ENCODE data around the gene RAPGEF3. TPM values are rescaled to one million over a fixed set of nuclear protein-coding genes. Genes with fewer than 3 reads are reported as not detected.

The RAPGEF3 gene
- total and polyA plus RNA-seq, 9 donors = 16.9 to 132 (median 83.5) TPM

DNA sequence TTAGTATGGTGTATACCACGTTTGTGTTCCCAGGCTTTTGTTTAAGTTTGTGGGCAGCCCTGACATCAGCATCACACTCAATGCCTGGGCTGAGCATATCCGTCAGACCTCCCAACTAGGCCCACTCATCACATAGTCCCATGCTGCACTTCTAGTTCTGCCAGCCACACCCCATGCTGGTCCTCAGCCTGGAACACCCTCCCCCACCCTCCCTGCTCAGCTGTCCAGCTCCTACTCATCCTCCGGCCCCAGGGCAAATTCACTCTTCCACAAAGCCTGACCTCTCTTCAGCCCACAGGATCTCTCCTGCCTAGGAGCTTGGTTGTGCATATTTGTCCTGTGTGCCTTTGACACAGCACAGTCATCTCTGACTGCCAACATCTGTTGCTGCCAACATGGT lies 29.4 kb downstream of the RAPGEF3 start:
- no peaks in the 10 kb centered on the region for H3K27me3 ChIP-seq
- peaks cover 5% of the 10 kb centered on the region for H3K4me1 ChIP-seq (ENCODE audit: insufficient read depth)
- H3K27ac ChIP-seq = no peak overlapping the region
- no peaks in the 10 kb centered on the region for H3K36me3 ChIP-seq
- no peaks in the 10 kb centered on the region for H3K9me3 ChIP-seq
- TF ChIP-seq POLR2A (IDR thresholded peaks at IDR 0.05) (no peak), EP300 (IDR thresholded peaks at IDR 0.05) (no peak)
- TF ChIP-seq, protein P1, sequence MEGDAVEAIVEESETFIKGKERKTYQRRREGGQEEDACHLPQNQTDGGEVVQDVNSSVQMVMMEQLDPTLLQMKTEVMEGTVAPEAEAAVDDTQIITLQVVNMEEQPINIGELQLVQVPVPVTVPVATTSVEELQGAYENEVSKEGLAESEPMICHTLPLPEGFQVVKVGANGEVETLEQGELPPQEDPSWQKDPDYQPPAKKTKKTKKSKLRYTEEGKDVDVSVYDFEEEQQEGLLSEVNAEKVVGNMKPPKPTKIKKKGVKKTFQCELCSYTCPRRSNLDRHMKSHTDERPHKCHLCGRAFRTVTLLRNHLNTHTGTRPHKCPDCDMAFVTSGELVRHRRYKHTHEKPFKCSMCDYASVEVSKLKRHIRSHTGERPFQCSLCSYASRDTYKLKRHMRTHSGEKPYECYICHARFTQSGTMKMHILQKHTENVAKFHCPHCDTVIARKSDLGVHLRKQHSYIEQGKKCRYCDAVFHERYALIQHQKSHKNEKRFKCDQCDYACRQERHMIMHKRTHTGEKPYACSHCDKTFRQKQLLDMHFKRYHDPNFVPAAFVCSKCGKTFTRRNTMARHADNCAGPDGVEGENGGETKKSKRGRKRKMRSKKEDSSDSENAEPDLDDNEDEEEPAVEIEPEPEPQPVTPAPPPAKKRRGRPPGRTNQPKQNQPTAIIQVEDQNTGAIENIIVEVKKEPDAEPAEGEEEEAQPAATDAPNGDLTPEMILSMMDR (IDR thresholded peaks at IDR 0.05) = no peak
- intact Hi-C loops (cut with DNase I) = no loop called here
- WGBS, 3 donors = 48 to 71% (median 52%) methylated on average over 3 of the region's 3 CpGs
- no peak overlapping the region for H3K4me3 ChIP-seq
- DNase-seq = no peak

GRCh38 chr12:47725893-47726292 lies 32.8 kb downstream of the RAPGEF3 start:
- no peaks in the 10 kb centered on the region for H3K36me3 ChIP-seq
- no peak for TF ChIP-seq POLR2A (IDR thresholded peaks at IDR 0.05)
- TF ChIP-seq, protein P1 (IDR thresholded peaks at IDR 0.05) = no peak
- H3K9me3 ChIP-seq = no peaks in the 10 kb centered on the region
- H3K4me1 ChIP-seq (ENCODE audit: insufficient read depth) = peaks cover 8% of the 10 kb centered on the region
- WGBS, 3 donors = 27 to 56% (median 44%) methylated on average over 4 to 5 of the region's 5 CpGs
- no peak overlapping the region for H3K4me3 ChIP-seq
- peak in 2 of 5 donors; percentile 11 to 58 for DNase-seq
- H3K27me3 ChIP-seq = no peaks in the 10 kb centered on the region
- peak overlapping the region in 1 of 2 donors; percentile 23 for H3K27ac ChIP-seq
- intact Hi-C loops (cut with DNase I) = no loop called here

- TF ChIP-seq POLR2A (IDR thresholded peaks at IDR 0.05) (no peak), EP300 (IDR thresholded peaks at IDR 0.05) (no peak)
- TF ChIP-seq, protein P1 (IDR thresholded peaks at IDR 0.05) = no peak
- peak in 1 of 5 donors; percentile 23 for DNase-seq
- H3K36me3 ChIP-seq = no peaks in the 10 kb centered on the region
- no peaks in the 10 kb centered on the region for H3K9me3 ChIP-seq
- peaks cover 6% of the 10 kb centered on the region for H3K4me1 ChIP-seq (ENCODE audit: insufficient read depth)
- no peak within 1 kb of the TSS for H3K4me3 ChIP-seq
- H3K27me3 ChIP-seq = no peaks in the 10 kb centered on the region
- intact Hi-C loops (cut with DNase I) = no loop called here
- 85 to 98% (median 90%) methylated on average over 8 of the region's 8 CpGs for WGBS, 3 donors
- H3K27ac ChIP-seq = peak within 1 kb of the TSS in 1 of 2 donors; percentile 23
These were observed 33.4 kb downstream of the RAPGEF3 start, which contains the start of gene ENDOU for GRCh38 chr12:47725091-47725772. ENDOU (minus strand) TSS chr12:47725490; CDS start chr12:47725413, 77 bp downstream.

- peaks cover 9% of the 10 kb centered on the region for H3K4me1 ChIP-seq (ENCODE audit: insufficient read depth)
- peak overlapping the region in 1 of 2 donors; percentile 31 for H3K27ac ChIP-seq
- no peaks in the 10 kb centered on the region for H3K9me3 ChIP-seq
- TF ChIP-seq EP300 (IDR thresholded peaks at IDR 0.05) = no peak
- no peak for TF ChIP-seq POLR2A (IDR thresholded peaks at IDR 0.05)
- TF ChIP-seq, protein P1 (IDR thresholded peaks at IDR 0.05) = no peak
- no peaks in the 10 kb centered on the region for H3K36me3 ChIP-seq
- intact Hi-C loops (cut with DNase I) = no loop called here
- no peak overlapping the region for H3K4me3 ChIP-seq
- WGBS, 3 donors = 43 to 68% (median 48%) methylated on average over 5 of the region's 5 CpGs
- DNase-seq = peak in 2 of 5 donors; percentile 6 to 19
- H3K27me3 ChIP-seq = no peaks in the 10 kb centered on the region
These were observed 35.6 kb downstream of the RAPGEF3 start for GRCh38 chr12:47722941-47723631.
